Measurements from ENCODE around the gene ECE1.

Gene ECE1

DNA sequence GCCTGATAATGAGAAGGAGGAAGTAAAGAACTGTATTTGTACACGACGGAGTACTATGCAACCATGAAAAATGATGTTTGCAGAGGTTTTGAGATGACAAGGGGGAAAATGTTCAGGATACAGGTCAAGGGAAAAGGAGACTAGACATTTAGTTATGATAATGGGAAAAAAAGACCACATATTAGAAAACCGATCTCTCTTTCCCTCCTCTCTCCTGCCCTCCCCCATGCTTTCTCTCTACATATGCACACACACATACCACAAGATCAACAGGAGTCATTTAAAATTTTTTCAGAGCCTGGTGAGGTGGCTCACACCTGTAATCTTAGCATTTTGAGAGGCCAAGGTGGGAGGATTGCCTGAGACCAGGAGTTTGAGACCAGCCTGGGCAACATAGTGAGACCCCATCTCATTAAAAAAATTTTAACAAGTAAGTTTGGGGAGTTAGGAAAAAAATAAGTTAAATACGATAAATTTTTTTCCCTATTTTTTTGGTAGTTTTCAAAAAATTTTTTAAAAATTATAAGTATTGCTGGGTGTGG is 44.5 kb downstream of the ECE1 start:
- H3K4me3 ChIP-seq (ENCODE audit: low read length): no peak overlapping the region
- TF ChIP-seq, protein P1, sequence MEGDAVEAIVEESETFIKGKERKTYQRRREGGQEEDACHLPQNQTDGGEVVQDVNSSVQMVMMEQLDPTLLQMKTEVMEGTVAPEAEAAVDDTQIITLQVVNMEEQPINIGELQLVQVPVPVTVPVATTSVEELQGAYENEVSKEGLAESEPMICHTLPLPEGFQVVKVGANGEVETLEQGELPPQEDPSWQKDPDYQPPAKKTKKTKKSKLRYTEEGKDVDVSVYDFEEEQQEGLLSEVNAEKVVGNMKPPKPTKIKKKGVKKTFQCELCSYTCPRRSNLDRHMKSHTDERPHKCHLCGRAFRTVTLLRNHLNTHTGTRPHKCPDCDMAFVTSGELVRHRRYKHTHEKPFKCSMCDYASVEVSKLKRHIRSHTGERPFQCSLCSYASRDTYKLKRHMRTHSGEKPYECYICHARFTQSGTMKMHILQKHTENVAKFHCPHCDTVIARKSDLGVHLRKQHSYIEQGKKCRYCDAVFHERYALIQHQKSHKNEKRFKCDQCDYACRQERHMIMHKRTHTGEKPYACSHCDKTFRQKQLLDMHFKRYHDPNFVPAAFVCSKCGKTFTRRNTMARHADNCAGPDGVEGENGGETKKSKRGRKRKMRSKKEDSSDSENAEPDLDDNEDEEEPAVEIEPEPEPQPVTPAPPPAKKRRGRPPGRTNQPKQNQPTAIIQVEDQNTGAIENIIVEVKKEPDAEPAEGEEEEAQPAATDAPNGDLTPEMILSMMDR (conservative IDR thresholded peaks at IDR 0.05; ENCODE audit: low read length): no peak
- DNase-seq (ENCODE audit: low read depth): no peak

DNA sequence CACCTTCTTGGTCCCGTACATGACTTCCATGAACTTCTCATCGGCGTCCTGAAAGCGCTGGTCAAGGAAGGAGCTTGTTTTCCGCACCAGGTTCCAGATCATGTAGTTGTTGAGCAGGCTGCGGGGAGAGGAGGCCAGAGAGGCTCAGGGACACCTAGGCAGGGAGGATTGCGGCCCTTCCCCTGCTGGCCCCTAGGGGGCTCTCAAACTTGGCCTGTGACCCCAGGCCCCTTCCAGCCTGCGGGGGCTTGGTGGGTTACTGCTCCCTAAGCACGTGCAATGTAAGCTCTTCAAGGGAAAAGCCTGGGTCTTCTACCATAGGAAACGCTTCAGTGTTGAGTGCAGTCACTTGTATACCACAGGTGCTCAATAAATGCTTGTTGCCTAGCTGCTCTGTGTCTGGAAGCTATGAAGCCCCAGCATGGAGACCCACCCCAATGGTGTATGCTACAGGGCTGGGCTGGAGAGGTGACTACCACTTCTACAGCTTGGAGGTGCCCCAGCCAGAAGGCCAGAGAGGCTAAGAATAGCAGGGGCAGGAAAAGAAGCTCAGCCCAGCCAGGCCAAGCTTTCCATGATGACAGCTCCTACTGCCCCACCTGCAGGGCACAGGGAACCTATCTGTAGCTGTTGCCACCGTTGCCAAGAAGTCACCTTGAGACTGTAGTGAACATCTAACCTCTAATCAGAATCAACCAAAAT is 45.1 kb downstream of the ECE1 start:
- TF ChIP-seq, protein P1 (conservative IDR thresholded peaks at IDR 0.05; ENCODE audit: low read length): peak; percentile 38
- no peak overlapping the region for H3K4me3 ChIP-seq (ENCODE audit: low read length)
- DNase-seq (ENCODE audit: low read depth): no peak

DNA sequence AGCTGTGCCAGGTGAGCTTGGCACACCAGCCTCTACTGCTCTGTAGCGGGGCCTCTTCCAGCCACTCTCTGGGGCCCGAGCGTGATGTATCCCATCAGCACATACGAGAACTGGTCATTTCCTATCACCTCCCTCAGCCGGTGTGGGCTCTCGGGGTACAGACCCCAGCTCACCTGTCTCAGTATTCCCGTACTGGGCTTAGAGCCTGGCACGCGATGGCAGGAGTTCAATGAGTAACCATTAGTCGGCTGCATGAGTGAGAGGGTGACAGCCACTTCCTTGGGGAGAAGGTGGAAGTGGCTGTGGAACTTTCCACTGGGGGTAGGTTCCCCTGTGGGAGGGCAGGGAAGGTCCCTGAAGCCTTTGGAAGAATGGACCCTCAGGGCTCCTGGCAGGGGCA is 46.1 kb downstream of the ECE1 start:
- H3K4me3 ChIP-seq (ENCODE audit: low read length): no peak overlapping the region
- TF ChIP-seq, protein P1 (conservative IDR thresholded peaks at IDR 0.05; ENCODE audit: low read length): no peak
- DNase-seq (ENCODE audit: low read depth): no peak

DNA sequence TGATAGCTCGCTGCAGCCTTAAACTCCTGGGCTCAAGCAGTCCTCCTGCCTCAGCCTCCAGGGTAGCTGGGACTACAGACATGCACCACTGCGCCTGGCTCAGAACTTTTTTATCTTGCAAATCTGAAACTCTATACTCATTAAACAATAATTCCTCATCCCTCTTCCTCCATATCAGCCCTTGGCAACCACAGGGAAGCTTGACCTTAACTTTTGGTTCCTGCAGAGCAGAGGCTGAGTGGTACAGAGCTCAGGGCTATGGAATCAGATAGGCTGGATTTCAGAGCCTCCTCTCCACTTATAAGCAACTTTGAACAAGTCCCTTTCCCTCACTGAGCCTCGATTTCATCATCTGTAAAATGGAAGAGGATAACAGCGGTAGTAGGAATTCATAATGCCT is 47.4 kb downstream of the ECE1 start:
- TF ChIP-seq, protein P1 (conservative IDR thresholded peaks at IDR 0.05; ENCODE audit: low read length): no peak
- H3K4me3 ChIP-seq (ENCODE audit: low read length): no peak overlapping the region
- DNase-seq (ENCODE audit: low read depth): no peak

DNA sequence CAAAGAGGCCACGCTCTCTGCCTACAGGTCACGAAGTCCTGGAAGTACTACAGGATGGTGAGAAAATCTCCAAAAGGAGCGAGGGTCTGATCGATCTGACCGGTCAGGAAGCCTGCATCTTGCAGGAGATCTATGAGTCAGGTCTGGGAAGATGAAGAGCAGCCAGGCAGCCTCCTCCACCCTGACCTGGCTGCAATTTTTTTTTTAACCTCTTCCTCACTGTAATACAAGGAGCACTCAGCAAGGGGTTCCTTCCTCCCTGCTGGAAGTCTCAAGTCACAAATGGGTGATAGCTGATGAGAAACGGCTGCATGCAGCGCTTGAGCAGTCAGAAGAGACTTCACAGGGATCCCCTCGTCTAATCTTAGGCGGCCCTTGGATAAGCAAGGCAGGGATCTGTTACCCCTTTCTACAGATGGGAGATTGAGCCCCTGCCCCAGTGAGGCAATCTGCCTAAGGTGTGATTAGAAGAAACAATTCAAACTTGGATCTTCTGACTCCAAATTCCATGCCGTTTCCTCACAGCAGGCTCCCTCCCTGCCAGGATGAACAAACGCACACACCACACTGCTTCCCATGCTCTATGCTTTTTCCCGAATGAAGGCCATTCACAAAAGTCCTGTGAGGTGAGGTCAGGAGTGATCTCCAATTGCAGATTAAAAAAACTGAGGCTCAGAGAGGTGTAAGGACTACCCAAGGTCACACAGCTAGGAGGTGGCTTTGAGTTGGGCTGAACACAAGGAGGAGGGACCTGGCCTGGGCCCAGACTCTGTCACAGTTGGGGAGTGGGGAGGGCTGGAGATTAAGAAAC is 48.3 kb downstream of the ECE1 start:
- TF ChIP-seq, protein P1 (conservative IDR thresholded peaks at IDR 0.05; ENCODE audit: low read length): no peak
- no peak overlapping the region for H3K4me3 ChIP-seq (ENCODE audit: low read length)
- no peak for DNase-seq (ENCODE audit: low read depth)

DNA sequence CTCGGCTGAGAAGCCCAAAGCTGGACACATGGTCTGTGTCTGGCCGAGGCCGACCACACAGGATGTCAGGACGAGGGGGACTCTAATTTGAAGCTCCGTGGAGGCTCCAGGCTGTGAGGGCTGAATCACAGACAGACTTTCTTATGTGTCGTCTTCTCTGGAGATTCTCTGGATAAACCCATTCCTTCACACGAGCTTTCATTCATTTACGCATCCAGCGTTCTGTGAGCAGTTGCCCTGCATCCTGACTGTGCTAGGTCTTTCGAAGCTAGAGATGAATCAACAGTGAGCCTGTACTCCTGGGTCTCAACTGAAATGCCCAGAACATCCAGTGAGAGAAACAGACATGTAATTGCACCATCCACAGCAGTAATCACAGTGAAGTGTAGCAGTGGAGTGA is 49.6 kb downstream of the ECE1 start:
- TF ChIP-seq, protein P1 (conservative IDR thresholded peaks at IDR 0.05; ENCODE audit: low read length): no peak
- DNase-seq (ENCODE audit: low read depth): no peak
- H3K4me3 ChIP-seq (ENCODE audit: low read length): no peak overlapping the region
